ENCODE results near the gene RCE1.

RCE1 gene

GRCh38 chr11:66869567-66869870 is 26.3 kb downstream of the RCE1 start:
- no peak for DNase-seq (ENCODE audit: low spot score)

GRCh38 chr11:66870131-66870530 is 26.9 kb downstream of the RCE1 start:
- no peak for DNase-seq (ENCODE audit: low spot score)

GRCh38 chr11:66870616-66871520 is 27.6 kb downstream of the RCE1 start:
- no peak for DNase-seq (ENCODE audit: low spot score)

GRCh38 chr11:66871521-66871901 is 28.3 kb downstream of the RCE1 start:
- no peak for DNase-seq (ENCODE audit: low spot score)

- DNase-seq (ENCODE audit: low spot score): no peak
Measured at GRCh38 chr11:66874232-66874631, 31.0 kb downstream of the RCE1 start.

GRCh38 chr11:66875378-66875777 is 32.1 kb downstream of the RCE1 start:
- DNase-seq (ENCODE audit: low spot score): no peak

GRCh38 chr11:66877588-66878385 is 34.5 kb downstream of the RCE1 start:
- no peak for DNase-seq (ENCODE audit: low spot score)

- DNase-seq (ENCODE audit: low spot score): no peak
Measured at GRCh38 chr11:66878474-66878873, 35.2 kb downstream of the RCE1 start.

- no peak for DNase-seq (ENCODE audit: low spot score)
Measured at GRCh38 chr11:66879000-66879399, 35.8 kb downstream of the RCE1 start.

GRCh38 chr11:66879583-66879982 is 36.3 kb downstream of the RCE1 start:
- DNase-seq (ENCODE audit: low spot score): no peak

GRCh38 chr11:66879999-66880398 is 36.8 kb downstream of the RCE1 start:
- no peak for DNase-seq (ENCODE audit: low spot score)

- no peak for DNase-seq (ENCODE audit: low spot score)
Measured at GRCh38 chr11:66880496-66881450, 37.5 kb downstream of the RCE1 start.

- DNase-seq (ENCODE audit: low spot score): no peak
Measured at GRCh38 chr11:66881451-66881835, 38.2 kb downstream of the RCE1 start.

- DNase-seq (ENCODE audit: low spot score): no peak
Measured at GRCh38 chr11:66881927-66882452, 38.7 kb downstream of the RCE1 start.

- no peak for DNase-seq (ENCODE audit: low spot score)
Measured at GRCh38 chr11:66882561-66883015, 39.3 kb downstream of the RCE1 start.

GRCh38 chr11:66883016-66883965 is 40.0 kb downstream of the RCE1 start:
- peak; percentile 47 for DNase-seq (ENCODE audit: low spot score)

GRCh38 chr11:66884443-66884842 is 41.2 kb downstream of the RCE1 start:
- no peak for DNase-seq (ENCODE audit: low spot score)

GRCh38 chr11:66885469-66885868 is 42.2 kb downstream of the RCE1 start:
- no peak for DNase-seq (ENCODE audit: low spot score)

- DNase-seq (ENCODE audit: low spot score): no peak
Measured at GRCh38 chr11:66885950-66886440, 42.8 kb downstream of the RCE1 start.

- no peak for DNase-seq (ENCODE audit: low spot score)
Measured at GRCh38 chr11:66886671-66887221, 43.5 kb downstream of the RCE1 start.

Data from kidney capillary endothelial cell (primary cell).